Loucy (cell line): ENCODE results near the gene TIMP2.
"Not testable (repeated sequence)": the region's sequence is repeated elsewhere in the genome, so short reads cannot be mapped to it uniquely, and the experiment has no call there.

Source experiments
- EZH2phosphoT487 ChIP-seq: fragments of 200-600 bp; IDR thresholded peaks from 2 replicates; pipeline ENCODE4 v1.6.1; 2018; ENCODE audit warnings: antibody characterized with exemption, mild to moderate bottlenecking, moderate library complexity, borderline replicate concordance
- TF ChIP-seq, protein P1 (sequence below): fragments of 200-600 bp; sonication (generic); conservative IDR thresholded peaks from 2 replicates; pipeline ENCODE4 v1.5.1; 2014; ENCODE audit warnings: mild to moderate bottlenecking, antibody characterized with exemption, low read length

DNA sequence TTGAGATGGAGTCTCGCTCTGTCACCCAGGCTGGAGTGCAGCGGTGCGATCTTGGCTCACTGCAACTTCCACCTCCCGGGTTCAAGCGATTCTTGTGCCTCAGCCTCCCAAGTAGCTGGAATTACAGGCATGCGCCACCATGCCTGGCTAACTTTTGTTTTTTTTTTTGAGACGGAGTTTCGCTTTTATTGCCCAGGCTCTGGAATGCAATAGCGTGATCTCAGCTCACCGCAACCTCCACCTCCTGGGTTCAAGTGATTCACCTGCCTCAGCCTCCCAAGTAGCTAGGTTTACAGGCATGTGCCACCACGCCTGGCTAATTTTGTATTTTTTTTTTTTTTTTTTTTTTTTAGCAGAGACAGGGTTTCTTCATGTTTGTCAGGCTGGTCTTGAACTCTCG, 20.3 kb upstream of the TIMP2 start:
- TF ChIP-seq, protein P1, sequence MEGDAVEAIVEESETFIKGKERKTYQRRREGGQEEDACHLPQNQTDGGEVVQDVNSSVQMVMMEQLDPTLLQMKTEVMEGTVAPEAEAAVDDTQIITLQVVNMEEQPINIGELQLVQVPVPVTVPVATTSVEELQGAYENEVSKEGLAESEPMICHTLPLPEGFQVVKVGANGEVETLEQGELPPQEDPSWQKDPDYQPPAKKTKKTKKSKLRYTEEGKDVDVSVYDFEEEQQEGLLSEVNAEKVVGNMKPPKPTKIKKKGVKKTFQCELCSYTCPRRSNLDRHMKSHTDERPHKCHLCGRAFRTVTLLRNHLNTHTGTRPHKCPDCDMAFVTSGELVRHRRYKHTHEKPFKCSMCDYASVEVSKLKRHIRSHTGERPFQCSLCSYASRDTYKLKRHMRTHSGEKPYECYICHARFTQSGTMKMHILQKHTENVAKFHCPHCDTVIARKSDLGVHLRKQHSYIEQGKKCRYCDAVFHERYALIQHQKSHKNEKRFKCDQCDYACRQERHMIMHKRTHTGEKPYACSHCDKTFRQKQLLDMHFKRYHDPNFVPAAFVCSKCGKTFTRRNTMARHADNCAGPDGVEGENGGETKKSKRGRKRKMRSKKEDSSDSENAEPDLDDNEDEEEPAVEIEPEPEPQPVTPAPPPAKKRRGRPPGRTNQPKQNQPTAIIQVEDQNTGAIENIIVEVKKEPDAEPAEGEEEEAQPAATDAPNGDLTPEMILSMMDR, result not testable (repeated sequence)
- not testable (repeated sequence) for TF ChIP-seq EZH2phosphoT487
